Activated CD4-positive, alpha-beta T cell treated with anti-CD3 and anti-CD28 coated beads for 24 hours (primary cell): Measurements from ENCODE around the gene RASA3.

Source experiments
- DNase-seq, 2 donors: peaks; one replicate each; pipeline ENCODE4 v3.0.0-alpha.2; 2020; ENCODE audit warnings: low read depth in 2 of 2

The RASA3 gene

DNA sequence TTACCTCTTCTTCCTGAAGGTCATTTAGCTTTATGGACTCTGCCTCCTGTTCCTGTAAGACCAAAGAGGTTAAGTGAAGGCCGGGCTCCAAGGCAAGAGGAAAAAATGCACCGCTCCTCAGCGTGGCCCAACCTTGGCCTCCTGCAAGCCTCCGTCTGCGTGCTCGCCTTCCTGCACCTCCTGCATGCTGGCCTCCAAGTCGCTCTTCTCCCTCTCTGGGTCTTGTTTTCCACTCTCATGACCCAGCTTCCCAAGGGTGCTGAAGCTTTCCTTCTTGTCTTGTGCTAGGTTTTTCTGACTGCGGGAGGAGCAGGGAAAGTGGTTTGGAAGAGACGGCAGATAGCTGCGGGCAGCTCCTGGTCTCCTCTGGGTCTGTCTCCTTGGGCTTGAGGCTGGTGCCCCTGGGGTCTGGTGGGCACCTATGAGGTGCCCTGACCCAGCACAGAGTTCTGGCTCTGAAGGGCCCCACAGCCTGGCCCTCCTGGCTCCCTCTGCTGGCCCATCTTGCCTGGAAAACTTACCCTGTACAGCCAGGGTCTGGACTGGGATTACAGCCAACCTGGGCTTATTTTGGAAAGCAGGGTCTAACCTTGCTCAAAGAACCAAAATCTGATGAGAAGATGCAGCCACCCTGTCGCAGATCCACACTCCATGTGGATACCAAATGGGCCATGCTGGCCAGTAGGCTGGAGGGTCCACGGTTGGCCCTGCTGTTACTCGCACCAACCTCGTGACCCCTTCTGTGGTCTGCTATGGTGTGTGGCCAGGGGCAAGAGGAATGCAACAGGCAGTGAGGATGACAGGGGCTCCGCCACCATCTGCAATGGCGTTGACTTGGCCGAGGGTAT lies 163.7 kb downstream of the RASA3 start:
- DNase-seq, result no peak

DNA sequence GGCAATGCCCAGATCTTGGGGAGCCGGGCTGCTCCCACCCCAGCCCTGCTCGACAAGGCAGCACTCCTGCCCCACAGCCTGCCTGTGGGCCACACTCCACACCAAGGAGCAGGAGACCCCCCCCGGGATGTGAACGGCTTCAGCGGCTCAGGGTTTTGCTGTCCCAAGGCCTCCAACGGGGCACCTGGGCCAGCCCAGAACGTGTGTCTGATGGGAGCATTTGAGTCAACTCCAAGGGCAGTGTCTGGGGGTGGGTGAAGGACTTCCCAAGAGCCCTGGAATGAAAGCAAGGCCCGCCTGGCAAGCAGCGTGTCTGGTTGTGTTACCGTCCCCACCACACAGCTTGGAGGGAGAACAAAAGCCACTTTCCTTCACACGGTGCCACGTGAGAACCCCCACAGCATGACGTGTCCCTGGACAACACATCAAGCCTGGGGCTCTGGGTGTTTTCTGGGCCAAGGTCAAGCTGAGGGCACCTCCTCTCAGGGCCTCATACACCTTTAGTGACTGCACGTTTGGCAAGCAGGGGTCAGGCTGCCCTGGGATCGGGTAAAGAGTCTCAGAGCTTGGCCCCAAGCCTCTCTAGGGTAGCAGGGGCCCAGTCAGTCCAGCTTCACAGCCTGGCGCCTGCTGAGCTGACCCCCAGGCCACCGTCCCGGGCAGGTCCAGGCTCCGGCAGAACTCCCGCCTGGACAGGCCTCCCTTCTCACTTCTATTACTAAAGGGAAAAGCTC lies 164.5 kb downstream of the RASA3 start:
- no peak for DNase-seq

- no peak for DNase-seq
Measured at GRCh38 chr13:113967206-113967720, 165.2 kb downstream of the RASA3 start.

- no peak for DNase-seq
Measured at GRCh38 chr13:113965968-113966884, 166.2 kb downstream of the RASA3 start.

DNA sequence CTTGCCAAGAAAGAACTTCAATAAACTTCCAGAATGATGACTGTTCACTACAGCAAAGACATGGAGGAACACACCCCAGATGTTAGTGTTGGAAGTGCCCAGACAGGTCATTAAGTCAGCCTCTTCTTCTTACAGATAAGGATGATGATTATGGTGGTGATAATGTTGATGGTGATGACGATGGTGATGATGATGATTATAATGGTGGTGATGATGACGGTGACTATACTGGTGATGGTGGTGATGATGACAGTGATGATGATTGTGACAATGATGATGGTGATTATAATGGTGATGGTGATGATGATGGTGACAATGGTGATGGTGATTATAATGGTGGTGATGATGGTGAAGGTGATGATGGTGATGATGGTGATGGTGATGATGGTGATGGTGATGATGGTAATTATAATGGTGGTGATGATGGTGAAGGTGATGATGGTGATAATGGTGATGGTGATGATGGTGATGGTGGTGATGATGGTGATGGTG lies 167.0 kb downstream of the RASA3 start:
- DNase-seq, result no peak

- DNase-seq, result no peak
Measured at GRCh38 chr13:113964251-113964995, 168.0 kb downstream of the RASA3 start.

GRCh38 chr13:113963376-113963775 lies 169.0 kb downstream of the RASA3 start:
- DNase-seq, result no peak

GRCh38 chr13:113962975-113963374 lies 169.4 kb downstream of the RASA3 start:
- DNase-seq, result no peak

GRCh38 chr13:113962386-113962785 lies 170.0 kb downstream of the RASA3 start:
- no peak for DNase-seq

DNA sequence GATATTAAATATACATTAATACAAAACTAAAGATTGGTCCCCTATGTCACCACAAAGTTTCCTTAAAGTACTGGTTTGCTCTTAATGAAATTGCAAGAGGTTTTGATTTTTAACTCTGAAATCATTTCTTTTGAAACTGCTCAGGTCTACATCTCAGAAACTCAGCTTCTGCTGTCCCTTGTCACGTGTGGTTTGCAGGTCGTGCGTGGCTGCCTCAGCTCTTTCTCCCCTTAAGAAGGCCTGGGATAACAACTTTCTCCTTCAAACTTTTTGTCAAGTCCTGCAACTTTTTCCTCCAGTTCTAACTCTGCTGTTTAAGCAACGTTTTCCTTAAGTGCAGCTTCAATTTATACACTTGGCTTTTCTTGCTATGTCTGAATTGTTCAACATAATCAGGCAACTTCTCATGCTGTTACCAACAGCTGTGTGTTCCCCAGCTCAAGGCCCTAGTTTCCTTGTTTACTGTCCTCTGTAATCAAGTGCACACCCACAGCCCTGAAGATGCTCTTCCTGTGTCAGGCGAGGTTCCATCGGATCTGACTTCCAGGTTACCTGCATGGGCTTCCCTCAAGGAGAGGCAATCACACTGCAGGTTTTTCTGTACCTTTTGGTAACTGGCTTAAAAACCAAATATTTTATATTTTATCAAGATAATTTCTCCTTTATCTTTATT lies 172.0 kb downstream of the RASA3 start:
- DNase-seq, result no peak

GRCh38 chr13:113959198-113959597 lies 173.2 kb downstream of the RASA3 start:
- no peak for DNase-seq

DNA sequence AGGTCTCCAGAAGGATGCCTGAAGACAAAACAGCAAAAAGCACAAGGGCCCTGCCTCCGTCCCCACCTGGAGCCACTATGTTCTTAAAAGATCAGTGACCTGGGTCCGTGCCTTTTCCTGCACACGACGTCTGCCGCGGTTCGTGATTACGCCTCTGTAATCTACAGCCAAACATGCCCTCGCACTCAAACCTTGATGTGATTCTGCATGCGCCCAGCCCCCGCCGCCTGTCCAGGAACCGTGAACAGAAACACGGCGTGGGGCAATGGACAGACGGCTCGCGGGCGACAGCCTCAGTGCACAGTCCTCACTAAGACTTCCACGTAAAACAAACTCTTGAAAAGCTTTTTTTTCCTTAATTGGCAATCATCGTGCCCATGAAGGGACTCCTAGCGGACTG lies 174.1 kb downstream of the RASA3 start:
- DNase-seq, result no peak

DNA sequence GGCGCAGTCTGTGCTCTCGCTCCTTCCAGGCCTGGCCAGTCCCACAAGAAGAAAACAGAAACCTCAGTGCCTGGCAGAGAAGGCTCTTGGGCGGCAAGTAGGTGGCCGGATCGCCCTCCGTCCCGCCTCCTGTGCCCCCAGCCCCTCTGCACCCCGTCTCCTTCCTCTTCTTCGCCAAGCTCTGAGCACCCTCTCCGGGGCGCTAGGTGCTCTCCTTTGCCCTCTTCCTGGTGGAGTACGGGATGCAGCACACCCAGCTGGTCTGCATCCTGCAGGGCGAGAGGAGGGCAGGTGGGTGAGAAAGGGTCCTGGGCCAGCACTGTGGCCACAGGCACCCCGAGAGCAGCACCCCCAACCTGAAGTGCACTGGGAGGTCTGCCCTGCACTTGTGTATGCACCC lies 175.9 kb downstream of the RASA3 start:
- DNase-seq, result no peak

DNA sequence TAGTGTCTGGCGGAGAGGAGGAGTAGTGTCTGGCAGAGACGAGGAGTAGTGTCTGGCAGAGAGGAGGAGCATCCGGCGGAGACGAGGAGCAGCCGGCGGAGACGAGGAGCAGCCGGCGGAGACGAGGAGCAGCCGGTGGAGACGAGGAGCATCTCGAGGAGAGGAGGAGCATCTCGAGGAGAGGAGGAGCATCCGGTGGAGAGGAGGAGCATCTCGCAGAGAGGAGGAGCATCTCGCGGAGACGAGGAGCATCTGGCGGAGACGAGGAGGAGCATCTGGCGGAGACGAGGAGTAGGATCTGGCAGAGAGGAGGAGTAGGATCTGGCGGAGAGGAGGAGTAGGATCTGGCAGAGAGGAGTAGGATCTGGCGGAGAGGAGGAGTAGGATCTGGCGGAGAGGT lies 176.7 kb downstream of the RASA3 start:
- no peak for DNase-seq

DNA sequence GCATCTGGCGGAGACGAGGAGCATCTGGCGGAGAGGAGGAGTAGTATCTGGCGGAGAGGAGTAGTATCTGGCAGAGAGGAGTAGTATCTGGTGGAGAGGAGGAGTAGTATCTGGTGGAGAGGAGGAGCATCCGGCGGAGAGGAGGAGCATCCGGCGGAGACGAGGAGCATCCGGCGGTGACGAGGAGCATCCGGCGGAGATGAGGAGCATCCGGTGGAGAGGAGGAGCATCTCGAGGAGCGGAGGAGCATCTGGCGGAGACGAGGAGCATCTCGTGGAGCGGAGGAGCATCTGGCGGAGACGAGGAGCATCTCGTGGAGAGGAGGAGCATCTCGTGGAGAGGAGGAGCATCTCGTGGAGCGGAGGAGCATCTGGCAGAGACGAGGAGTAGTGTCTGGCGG lies 177.2 kb downstream of the RASA3 start:
- no peak for DNase-seq

DNA sequence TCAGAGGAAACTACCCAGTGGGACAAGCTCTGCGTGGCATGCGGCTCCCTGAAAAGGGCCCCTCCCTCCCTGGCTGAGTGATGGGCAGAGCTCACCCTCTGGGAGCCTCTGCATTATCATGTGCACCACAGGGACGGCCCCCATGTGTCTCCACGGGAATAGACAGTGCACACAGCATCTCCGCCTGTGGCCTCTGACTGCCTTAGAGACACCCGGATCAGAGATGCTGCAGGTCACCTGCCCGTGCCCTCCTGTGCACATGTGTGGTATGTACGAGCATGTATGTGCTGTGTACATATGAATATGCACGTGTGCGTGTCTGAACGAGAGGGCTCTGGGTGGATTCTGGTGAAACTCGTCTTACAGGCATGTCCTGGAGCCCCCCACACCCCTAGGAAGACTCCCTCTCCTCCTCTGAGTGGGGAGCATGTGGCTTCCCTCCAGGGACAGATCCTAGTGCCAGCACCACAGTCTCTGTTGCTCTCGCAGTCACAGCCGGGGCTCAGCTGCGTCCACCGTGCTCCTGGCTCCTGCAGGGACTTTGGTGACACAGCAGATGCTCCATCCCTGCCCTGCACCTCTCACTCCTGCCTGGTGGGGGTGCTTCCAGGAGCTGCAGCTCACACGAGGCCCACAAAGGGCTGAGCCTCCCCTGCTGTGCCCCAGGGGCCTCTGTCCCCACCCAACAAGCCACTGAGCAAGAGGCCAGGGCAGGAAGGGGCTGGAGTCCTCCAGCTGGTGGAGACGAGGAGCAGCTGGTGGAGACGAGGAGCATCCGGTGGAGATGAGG lies 178.2 kb downstream of the RASA3 start:
- DNase-seq, result no peak

DNA sequence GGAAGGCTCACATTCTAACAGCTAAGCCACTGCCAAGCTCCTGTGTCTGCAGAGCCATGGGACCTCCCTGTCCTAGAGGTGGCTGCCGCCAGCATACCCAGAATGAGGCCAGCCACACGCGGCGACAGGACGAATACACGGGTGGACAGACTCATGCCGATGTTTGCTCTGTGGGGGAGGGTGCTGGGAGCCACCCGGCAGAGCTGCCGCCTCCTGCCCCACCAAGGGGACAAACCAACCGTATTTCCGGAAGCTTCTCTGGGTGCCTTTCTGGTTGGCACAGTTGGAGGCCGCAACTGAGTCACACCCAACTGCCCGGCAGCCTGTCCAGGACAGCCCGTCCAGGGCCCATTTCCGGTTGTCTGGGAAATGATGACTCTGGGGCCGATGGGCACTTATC lies 178.9 kb downstream of the RASA3 start:
- DNase-seq, result no peak

DNA sequence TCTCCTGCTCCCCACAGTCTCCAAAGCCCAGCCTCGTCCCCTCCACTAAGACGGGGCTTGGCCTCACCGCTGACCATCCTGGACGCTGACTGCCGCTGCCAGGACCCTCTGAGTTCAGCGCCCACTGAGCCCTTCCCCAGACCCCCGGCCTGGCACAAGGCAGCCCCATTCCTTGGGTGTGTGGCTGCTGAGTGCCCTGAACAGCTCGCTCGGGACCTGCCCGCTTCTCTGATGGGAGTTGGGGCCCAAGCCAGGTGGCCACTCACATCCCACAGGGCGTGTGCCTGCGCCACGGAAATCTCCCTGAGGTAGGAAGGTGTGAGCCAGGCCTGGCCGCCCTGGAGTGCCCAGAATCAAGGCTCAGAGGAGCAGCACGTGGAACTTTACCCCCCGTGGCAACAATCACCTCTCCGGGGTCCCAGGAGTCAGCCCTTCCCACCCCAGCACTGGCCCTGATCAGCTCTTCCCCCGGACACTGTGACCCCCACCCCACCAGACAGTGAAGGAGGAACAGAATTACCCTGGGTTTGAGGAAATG lies 179.4 kb downstream of the RASA3 start:
- DNase-seq, result no peak
